ES-I3 (cell line): ENCODE results near the gene KIF18A.

Experiments
- H3K36me3 ChIP-seq: 2 replicates; pipeline ENCODE4 v1.6.1; 2013; ENCODE audit warnings: mild to moderate bottlenecking, low read length, control low read depth, moderate library complexity; ENCODE audit not compliant: insufficient read depth
- H3K4me1 ChIP-seq: 2 replicates; pipeline ENCODE4 v1.6.1; 2013; ENCODE audit warnings: mild to moderate bottlenecking, control low read depth, low read length; ENCODE audit not compliant: insufficient read depth
- H3K9ac ChIP-seq: 2 replicates; pipeline ENCODE4 v1.6.1; 2013; ENCODE audit warnings: low read depth, mild to moderate bottlenecking, low read length, moderate library complexity
- H3K9me3 ChIP-seq: 2 replicates; pipeline ENCODE4 v1.6.1; 2013; ENCODE audit warnings: mild to moderate bottlenecking, low read length, moderate library complexity; ENCODE audit not compliant: control insufficient read depth, insufficient read depth

The KIF18A gene

DNA sequence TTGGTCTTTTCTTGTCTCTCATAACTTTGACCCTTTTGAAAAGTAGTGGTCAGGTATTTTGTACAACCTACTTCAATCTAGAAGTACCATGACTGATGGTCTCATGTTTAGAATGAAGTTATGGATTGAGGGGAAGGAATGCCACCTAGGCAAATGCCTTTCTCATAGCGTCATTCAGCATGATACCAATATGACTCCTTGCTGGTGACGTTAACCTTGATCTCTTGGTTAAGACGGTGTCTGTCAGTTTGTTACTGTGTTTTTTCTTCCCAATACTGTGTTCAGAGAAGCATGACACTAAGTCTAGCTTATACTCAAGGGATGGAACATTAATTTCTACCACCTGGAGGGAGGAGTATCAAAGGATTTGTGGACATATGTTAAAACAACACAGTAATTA is 130.9 kb downstream of the KIF18A start:
- Histone ChIP-seq H3K4me1 (no peaks in the 10 kb centered on the region), H3K36me3 (no peaks in the 10 kb centered on the region), H3K9me3 (no peaks in the 10 kb centered on the region), H3K9ac (no peak overlapping the region)

DNA sequence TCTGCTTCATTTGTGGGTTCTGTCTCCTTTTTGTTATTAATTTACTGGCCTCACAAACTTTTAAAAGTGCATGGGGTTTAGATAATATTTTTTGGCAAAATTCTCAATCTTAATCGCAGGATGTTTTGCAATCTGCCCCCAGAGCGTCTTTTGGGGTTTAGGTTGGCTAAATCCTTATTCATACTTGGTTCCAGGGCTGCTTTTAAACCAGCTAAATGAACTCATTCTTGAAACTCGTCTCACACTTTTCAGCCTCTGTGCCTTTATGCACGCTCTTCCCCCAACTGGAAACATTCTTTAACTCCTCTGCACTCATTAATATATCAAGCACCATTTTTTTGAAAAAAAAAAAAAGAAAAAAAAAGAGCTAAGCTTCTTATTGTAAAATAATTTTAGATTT is 131.7 kb downstream of the KIF18A start:
- H3K36me3 ChIP-seq: no peaks in the 10 kb centered on the region
- H3K9ac ChIP-seq: no peak overlapping the region
- no peaks in the 10 kb centered on the region for H3K4me1 ChIP-seq
- H3K9me3 ChIP-seq: no peaks in the 10 kb centered on the region

DNA sequence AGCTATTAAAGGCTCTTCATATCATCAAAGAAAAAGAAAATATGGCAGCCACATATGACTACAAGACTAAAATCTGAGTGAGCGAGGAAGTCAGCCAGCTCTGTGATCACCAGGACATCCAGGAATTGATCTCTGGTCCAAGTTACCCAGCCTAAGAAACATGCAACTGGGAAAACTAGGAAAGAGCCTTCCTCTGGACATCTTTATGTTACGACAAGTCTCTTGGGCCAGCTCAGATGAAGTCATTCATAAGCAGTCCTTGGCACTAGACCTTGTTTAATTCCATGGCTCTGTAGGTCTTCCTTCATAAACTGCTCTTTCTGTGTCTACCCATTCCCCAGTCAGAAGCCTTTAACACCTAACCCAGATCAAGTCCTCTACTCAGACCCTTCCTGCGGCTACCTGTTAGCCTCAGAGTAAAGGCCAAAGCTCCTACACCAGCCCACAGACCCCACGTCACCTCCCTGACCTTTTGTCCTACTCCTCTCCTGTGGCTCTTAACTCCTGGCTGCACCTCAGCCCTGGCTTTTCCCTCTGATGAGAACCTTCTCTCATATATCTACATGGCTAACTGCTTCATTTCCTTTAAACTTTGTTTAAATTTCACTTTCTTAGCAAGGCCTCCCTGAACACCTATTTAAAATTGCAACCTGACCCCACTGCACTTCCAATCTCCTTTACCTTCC is 134.0 kb downstream of the KIF18A start:
- H3K4me1 ChIP-seq: no peaks in the 10 kb centered on the region
- H3K36me3 ChIP-seq: no peaks in the 10 kb centered on the region
- no peak overlapping the region for H3K9ac ChIP-seq
- no peaks in the 10 kb centered on the region for H3K9me3 ChIP-seq

DNA sequence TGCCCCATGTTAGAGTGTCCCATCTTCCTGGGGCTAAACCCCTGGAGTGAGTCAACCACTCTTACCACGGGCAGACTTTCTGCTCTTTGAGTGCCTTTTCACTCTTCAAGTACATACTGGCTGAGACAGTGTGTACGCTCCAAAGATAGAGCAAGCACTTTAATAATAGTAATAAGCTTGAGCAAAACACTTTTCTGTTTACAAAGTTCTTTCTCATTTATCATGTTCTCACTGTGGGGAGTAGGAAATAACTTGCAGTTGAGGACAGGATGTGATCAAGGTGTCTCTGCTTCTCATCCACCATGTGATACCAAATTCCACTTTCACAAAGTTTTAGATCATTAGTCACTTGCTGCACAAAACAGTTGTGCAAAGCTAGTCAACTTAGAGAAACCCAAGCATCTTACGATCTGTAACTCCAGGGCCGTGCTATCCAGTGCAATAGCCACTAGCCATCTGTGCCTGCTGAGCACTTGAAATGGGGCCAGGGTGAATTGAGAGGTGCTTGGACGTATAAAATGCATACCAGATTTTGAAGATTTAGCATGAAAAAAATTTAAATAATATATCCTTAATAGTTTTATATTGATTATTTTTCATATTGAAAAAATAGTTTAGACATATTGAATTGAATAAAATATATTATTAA is 135.3 kb downstream of the KIF18A start:
- H3K9me3 ChIP-seq: no peaks in the 10 kb centered on the region
- no peaks in the 10 kb centered on the region for H3K36me3 ChIP-seq
- H3K9ac ChIP-seq: no peak overlapping the region
- H3K4me1 ChIP-seq: no peaks in the 10 kb centered on the region

DNA sequence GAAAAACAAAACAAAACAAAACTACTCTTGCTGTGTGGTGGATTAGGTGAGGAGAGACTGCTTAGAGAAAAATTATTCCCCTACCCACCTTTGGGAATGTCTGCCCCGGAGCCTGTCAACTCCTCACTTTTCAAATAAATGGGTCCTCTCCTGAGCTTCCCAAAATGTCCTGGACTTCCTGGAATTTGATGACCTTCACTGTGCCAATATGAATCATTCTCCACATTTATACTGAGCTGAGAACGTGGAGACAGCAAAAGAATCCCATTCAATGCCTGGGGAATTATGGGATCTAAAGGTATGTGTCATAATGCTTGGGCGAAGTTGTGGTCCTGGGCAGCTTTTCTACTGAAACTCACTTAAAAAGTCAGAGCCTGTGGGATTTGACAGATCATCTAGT is 136.8 kb downstream of the KIF18A start:
- Histone ChIP-seq H3K9ac (no peak overlapping the region), H3K4me1 (no peaks in the 10 kb centered on the region), H3K9me3 (no peaks in the 10 kb centered on the region), H3K36me3 (no peaks in the 10 kb centered on the region)
